Peyer's patch (tissue), 4 donors: ENCODE data around the gene JPH2.

Experiments used
- CTCF ChIP-seq, 6 experiments: fragments of 450-650 bp in 4 of 6; fragments of 200-600 bp in 2 of 6; sonication (generic) in 1 of 6; IDR thresholded peaks; one replicate each; pipeline ENCODE4 v1.5.1; 2017 to 2019; ENCODE audit warnings: antibody characterized with exemption in 6 of 6, mild to moderate bottlenecking in 3 of 6, moderate library complexity in 1 of 6
- POLR2A ChIP-seq, 2 donors: fragments of 450-650 bp; IDR thresholded peaks; one replicate each; pipeline ENCODE4 v1.5.1; 2017; ENCODE audit warnings: antibody characterized with exemption in 2 of 2, mild to moderate bottlenecking in 2 of 2, moderate library complexity in 2 of 2

DNA sequence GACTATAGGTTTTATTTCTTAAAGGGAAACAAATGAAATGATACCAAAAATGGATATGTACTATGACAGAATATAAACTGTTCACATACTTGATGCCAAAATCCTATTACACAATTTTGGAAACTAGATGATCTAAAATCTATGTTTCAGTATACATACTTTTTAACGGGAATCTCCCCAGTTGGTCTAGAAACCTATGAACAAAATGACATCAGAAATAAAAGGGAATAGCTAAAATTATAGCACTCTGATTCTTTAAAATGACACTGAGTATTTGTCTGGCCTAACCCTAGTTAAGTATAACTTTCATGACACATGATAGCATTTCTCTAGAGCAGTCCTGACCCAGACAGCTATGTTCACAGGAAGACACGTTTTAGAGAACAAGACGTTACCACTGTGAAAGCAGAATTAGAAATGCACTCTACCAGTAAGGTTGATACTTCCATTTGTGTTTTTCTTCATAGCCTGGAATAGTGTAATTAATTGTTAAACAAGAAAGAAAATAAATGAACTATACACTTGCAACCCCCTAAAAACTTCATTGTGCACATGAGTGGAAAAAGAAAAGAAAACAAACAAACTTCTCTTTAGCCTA lies 20.2 kb upstream of the JPH2 start:
- TF ChIP-seq CTCF (IDR thresholded peaks at IDR 0.05), result no peak
- TF ChIP-seq POLR2A (IDR thresholded peaks at IDR 0.05), result no peak
